GM12872 (cell line): Measurements from ENCODE around the gene RICTOR.

Experiments used
- TF ChIP-seq, protein P1 (sequence below): IDR thresholded peaks from 3 replicates; pipeline ENCODE4 v1.5.1; 2011; ENCODE audit warnings: low read depth, mild to moderate bottlenecking, low read length, moderate library complexity; ENCODE audit not compliant: insufficient read depth

RICTOR gene

DNA sequence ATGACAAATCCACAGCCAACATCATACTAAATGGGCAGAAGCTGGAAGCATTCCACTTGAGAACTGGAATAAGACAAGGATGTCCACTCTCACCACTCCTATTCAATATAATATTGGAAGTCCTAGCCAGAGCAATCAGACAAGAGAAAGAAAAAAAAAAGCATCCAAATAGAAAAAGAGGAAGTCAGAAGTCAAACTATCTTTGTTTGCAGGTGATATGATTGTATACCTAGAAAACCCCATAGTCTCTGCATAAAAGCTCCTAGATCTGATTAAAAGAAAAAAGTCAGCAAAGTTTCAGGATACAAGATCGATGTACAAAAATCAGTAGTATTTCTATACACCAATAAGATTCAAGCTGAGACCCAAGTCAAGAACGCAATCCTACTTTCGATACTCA, 162.3 kb downstream of the RICTOR start:
- TF ChIP-seq, protein P1, sequence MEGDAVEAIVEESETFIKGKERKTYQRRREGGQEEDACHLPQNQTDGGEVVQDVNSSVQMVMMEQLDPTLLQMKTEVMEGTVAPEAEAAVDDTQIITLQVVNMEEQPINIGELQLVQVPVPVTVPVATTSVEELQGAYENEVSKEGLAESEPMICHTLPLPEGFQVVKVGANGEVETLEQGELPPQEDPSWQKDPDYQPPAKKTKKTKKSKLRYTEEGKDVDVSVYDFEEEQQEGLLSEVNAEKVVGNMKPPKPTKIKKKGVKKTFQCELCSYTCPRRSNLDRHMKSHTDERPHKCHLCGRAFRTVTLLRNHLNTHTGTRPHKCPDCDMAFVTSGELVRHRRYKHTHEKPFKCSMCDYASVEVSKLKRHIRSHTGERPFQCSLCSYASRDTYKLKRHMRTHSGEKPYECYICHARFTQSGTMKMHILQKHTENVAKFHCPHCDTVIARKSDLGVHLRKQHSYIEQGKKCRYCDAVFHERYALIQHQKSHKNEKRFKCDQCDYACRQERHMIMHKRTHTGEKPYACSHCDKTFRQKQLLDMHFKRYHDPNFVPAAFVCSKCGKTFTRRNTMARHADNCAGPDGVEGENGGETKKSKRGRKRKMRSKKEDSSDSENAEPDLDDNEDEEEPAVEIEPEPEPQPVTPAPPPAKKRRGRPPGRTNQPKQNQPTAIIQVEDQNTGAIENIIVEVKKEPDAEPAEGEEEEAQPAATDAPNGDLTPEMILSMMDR: no peak

DNA sequence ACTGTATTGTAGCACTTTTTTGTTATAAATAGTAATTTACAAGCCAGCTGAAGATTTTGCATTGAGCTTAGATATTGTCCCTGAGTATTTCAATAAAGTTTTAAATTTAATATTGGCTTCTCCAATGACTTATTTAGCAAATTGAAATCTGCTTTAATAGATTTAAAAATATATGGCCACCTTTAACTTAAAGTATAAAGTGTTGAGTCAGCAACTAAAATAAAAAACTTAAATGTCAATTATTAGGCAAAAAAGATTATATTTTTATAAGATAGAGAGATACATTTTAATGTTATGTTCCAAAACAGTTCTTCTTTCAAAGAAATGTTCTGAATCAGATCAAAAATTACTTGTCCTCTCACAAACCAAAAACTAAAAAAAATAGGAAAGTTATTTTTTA, 167.7 kb downstream of the RICTOR start:
- TF ChIP-seq, protein P1: no peak

- TF ChIP-seq, protein P1: no peak
Observed at GRCh38 chr5:38905516-38905915, 168.7 kb downstream of the RICTOR start.

- TF ChIP-seq, protein P1: no peak
Observed at GRCh38 chr5:38899936-38900335, 174.3 kb downstream of the RICTOR start.

GRCh38 chr5:38896760-38897159, 177.4 kb downstream of the RICTOR start:
- TF ChIP-seq, protein P1: no peak

- TF ChIP-seq, protein P1: no peak
Observed at GRCh38 chr5:38892363-38892762, 181.8 kb downstream of the RICTOR start.

DNA sequence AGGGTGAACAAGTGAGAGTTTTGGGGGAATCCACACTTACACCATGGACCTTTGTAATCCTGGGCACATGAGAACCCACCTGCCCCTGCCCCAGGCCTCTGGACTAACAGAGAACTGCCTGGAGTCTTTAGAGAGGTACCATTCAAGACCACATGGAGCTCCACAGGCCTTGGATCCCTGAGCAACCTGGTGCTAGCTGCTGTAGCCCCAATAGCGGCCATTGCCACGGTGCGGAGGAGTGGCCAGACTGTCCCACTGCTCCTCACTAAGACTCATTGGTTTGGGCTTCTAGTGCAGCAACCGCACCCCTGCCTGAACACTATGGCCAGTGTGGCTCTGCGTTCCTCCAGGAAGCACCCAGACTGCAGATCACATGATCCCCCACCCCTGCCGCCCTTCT, 182.6 kb downstream of the RICTOR start:
- TF ChIP-seq, protein P1: no peak

DNA sequence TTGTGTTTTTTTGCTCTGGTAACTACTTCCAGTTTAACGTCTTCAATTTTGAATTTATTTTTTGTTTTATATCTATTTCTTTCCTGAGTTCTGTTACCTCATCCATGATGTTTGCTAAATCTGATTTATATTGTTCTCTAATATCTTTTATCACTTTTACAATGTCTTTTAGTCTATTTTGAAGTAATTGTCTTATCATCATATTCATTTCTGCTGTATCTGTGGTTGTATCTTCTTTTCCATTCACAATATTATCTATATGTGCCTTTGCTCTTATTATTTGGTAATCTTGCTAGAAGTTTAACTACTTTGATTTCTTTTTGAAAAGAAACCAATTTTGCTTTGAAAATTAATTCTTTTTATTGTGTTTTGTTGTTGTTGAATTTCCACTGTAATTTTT, 184.8 kb downstream of the RICTOR start:
- TF ChIP-seq, protein P1: no peak
